GM21576 (cell line): ENCODE measurements around the gene LRP1.

Source experiments
- ATAC-seq: cut with Tn5 transposase; IDR thresholded peaks from one replicate; pipeline ENCODE4 v1.9.1; 2021; ENCODE audit warnings: mild to moderate bottlenecking, moderate library complexity; ENCODE audit not compliant: unreplicated experiment

LRP1 gene

DNA sequence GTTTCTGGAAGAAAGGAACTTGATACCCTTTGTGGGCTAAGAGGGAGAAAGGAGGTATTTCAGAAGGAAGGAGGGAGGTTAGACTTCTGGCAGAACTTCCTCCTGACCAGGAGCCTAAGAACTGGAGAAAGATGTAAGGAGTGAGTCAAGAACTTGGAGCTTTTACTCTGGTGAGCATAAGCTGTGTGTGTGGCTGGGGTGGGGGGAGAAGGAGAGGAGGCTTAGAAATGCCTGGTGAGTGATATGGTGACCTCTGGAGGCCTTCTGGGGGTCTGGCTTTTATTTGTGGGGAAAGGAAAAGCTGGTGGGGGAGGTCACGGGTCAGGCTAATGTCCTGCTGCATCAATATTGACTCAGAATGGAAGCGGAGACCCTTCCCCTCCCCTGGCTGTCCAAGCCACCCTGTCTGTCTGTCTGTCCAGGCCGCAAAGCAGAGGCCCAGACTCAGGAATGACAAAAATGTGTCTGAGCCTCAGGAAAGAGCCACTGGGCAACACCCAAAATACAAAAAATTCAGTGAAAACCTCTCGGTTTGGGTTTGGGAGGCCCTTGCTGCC, 4.8 kb downstream of the LRP1 start:
- no peak for ATAC-seq

GRCh38 chr12:57133916-57134315, 5.6 kb downstream of the LRP1 start:
- ATAC-seq, result no peak

DNA sequence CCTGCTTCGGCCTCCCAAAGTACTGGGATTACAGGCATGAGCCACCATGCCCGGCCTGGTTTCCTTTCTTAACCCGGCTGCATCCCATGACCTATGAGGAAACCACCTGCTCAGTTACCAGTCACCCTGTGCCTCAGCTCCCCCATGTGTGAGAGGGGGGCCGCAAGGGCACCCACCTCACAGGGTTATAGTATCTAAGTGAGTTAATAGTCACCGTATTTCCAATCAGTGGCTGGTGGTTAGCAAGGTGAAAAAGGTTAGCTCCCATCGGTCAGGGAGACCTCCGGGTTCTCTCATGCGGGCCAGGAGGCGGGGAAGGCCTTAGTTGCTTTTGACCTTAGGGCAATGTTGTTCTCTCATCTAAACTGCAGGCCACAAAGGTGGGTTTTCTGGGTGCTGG, 6.7 kb downstream of the LRP1 start:
- ATAC-seq, result no peak

DNA sequence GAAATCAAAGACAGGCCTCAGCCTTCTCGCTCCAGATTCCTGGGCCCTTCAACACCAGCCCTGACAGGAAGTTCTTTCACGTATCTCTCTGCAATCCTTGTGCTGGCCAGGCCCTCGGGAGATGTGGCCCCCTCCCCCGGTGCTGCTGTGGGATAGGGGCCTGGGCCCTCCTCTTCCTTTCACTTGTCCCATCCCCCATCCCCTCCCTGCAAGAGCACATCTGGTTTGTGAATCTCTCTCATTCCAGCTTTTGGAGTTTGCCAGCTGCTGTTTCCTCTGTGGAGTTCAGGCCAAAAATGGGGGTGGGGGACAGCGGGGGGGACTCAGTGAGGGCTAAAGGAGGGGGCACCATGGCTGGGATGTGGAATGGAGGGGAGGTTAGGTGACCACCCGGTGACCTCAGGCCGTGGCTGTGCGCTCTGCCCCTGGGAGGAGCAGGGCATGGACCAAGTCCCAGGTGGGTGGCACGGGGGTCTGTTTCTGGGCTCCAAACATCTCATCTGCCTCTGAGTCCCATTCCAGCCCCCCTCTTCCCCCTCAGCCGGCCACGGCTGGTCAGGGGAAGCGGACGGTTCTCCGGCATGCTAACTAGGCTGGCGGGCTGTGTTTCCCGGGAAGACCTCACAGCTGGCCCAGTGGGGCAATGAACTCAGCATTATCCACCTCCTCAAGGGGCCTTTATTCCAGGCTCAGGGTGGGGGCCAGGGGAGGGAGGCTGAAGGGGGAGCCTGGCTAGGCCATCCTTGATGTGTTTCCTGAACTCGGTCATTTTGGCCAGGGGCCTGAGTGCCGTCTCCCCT, 7.4 kb downstream of the LRP1 start:
- ATAC-seq, result no peak

- ATAC-seq, result no peak
These were observed 10.4 kb downstream of the LRP1 start for GRCh38 chr12:57138526-57139272.

DNA sequence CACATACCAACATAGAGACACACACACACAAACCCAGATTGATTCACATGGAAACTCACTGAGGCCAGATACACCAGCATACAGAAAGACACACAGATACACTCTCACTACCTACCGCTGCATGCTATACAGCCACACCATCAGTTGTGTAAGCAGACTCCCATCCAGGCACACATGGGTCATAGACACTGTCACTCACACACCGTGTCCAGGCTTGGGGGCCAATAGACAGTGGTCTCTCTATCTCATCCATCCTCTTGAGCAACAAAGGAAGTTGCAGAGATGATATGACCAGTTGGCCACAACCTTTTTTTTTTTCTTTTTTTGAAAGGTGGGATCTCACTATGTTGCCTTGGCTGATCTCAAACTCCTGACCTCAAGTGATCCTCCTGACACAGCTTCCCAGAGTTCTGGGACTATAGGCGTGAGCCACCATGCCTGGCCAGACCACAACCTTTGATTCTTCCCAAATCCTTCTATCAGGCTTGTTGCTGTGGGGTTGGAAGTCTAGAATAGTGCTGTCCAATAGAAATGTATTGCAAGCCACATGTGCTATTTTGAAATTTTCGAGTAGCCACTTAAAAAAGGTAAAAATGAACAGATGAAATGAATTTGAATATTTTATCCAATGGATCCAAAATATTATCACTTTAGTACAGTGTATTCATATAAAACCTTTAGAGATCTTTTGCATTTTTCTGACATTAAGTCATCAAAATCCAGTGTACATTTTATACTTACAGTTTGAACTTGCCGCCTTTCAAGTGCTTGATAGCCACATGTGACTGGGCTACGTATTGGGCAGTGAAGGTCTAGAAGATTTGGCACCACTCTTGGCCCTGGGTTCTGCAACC, 11.7 kb downstream of the LRP1 start:
- no peak for ATAC-seq

DNA sequence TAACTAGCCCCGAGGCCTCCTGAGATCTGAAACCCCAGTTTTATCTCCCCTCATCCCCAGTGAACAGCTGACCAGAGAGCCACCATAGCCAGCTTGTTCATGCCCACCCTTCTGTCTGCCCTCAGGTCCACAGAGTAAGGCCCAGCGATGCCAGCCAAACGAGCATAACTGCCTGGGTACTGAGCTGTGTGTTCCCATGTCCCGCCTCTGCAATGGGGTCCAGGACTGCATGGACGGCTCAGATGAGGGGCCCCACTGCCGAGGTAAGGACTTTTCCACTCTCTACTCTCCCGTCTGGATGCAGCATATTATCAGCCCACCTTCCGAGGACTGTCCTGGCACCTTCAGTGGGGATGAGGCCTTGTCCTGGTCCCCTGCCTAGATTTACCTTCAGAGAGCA, 13.0 kb downstream of the LRP1 start:
- no peak for ATAC-seq

DNA sequence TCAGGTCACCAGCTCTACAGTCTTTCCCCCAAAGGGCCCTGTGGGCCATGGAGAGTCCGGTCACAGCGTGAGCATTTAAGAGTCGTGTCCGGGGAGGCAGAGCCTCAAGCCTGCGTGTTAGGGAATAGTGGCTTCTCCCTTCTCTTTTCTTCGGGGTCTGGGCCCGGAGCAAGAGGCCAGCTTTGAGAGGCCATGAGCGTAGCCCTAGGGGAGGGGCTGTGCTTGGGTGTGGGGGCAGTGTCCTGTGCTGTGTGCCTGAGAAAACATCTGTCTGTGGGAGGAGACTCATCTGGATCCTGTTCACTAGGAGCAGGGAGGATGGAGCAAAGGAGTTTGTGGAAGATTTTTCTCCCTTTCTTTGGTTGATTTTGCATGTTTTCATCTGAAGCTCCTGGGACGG, 13.8 kb downstream of the LRP1 start:
- no peak for ATAC-seq

GRCh38 chr12:57142727-57143126, 14.4 kb downstream of the LRP1 start:
- no peak for ATAC-seq

DNA sequence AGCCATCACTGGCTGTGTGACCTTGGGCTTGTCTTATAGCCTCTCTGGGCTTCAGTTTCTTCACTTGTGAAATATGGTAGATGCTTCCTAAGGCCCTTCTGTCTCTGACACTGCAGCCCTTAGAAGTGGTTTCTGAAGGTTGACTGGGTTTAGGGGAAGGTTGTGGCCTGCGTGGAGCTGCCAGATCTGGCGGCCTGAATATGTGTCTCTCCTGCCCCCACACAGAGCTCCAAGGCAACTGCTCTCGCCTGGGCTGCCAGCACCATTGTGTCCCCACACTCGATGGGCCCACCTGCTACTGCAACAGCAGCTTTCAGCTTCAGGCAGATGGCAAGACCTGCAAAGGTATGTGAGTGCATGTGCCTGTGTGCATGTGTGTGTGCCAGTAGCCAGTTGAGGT, 15.2 kb downstream of the LRP1 start:
- ATAC-seq, result no peak

DNA sequence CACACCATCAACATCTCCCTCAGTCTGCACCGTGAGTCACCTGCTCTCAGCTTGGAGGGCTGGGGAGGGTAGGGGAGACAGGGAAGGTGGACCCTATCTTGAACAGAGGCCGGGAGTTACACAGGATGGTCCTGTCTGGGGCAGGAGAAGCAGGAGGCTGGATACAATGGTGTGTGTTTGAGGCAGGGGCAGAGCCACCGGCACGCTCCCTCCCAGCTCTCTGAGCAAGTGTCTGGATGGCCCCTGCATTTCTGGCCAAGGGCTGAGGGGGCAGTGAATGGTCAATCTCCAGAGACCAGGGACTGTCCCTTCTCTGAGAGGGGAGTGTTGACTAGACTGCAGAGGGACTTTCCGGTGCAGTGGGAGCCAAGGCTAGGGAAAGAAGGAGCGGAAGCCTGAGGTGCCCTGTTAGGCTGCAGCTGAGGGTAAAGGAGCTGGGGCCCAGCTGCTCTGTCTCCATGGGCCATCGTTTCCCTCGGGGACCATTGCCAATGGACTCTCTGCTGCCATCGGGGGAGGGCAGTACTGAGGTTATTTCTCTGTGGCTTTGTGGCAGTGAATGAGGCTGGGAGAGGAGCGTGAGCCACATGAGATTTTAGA, 17.3 kb downstream of the LRP1 start:
- ATAC-seq, result no peak

- no peak for ATAC-seq
These were observed 17.8 kb downstream of the LRP1 start for GRCh38 chr12:57146092-57146491.

DNA sequence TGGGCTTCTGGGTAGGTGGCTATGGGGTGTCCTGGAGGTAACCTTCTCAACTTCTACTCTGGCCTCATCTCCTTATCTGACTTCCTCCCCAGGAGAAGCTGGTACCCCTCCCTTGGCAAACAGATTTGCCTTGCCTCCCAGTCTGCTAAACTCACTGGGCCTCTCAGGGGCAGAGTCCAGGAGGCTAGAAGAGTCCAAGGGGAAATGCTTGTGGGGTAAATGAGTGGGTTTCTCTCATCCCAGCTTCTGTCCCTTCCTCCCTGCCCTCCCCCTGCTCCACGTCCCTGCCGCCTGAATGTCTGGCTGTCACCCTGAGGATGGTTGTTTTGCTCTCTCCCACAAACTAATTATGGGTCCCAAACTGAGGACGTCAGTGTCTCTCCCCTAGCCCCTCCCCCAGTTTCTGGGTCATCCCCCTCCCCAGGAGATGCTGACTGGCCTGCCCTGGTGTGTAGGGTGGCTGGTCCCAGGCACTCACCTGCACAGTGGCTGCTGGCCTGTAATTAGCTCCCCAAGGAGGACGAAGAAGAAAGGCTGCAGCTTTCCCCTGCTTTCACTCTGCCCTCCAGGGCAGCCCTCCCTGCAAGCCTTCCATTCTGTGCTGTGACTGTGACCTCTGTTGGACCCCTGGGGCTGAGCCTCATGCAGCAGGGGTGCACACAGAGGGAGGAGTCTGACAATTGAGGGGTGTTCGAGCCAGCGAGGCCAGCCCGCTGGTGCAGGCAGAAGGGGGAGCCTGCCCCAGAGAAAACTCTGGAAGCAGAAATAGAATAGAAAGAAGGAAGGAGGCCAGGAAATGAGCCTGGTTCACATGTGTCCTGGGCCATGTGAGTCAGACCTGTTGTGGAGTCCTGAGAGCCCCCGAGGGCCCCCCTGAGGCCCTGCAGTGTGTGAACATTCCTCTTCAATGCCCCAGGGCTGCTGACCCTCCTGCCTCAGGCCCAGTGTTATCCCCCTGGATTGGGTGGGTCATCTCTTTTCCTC, 19.0 kb downstream of the LRP1 start, which contains the start of gene LRP1-AS:
LRP1-AS (minus strand) TSS at position 659 of the 984 bp plus-strand sequence.
- no peak for ATAC-seq

DNA sequence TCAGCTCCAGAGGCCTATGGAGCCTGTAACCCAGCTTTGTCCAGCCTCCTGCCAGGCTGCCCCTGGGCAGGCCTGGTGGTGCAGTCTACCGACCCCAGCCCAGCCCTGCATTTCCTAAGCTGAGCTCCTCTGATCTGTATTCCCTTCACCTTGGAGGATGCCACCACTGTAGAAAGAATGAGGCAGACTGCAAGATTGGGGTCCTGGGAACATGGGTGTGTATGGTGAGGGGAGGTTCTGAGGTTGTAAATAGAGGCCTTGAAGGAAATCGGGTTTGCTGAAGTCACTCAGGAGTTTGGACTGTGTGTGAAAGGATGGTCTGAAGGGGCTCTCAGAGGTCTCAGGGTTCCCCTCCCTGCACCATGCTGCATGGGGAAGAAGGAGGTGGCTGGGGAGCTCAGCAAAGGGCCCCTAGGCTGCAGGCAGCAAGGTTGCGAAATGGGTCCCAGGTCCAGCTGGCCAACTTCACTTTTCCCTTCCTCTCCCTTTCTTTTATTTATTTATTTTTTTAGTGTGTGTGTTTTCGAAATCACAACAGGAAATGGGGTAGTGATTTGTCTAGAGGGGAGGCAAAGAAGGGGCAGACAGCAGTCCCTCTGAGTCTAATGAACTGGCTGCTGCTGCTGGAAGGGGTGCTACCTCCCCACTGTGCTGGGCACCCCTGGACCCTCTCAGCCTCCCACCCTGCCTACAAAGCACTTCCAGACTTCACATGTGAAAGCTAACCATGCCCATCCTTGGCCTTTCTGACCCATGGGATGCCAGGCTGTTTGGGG, 20.4 kb downstream of the LRP1 start:
- ATAC-seq, result no peak

- no peak for ATAC-seq
These were observed 21.1 kb downstream of the LRP1 start for GRCh38 chr12:57149245-57149900.

- no peak for ATAC-seq
These were observed 22.2 kb downstream of the LRP1 start for GRCh38 chr12:57150400-57151000.

GRCh38 chr12:57151741-57152630, 23.7 kb downstream of the LRP1 start:
- ATAC-seq, result no peak
